ENCODE measurements around the gene PPIA.
"Not testable (repeated sequence)": the region's sequence is repeated elsewhere in the genome, so short reads cannot be mapped to it uniquely, and the experiment has no call there.

PPIA gene

DNA sequence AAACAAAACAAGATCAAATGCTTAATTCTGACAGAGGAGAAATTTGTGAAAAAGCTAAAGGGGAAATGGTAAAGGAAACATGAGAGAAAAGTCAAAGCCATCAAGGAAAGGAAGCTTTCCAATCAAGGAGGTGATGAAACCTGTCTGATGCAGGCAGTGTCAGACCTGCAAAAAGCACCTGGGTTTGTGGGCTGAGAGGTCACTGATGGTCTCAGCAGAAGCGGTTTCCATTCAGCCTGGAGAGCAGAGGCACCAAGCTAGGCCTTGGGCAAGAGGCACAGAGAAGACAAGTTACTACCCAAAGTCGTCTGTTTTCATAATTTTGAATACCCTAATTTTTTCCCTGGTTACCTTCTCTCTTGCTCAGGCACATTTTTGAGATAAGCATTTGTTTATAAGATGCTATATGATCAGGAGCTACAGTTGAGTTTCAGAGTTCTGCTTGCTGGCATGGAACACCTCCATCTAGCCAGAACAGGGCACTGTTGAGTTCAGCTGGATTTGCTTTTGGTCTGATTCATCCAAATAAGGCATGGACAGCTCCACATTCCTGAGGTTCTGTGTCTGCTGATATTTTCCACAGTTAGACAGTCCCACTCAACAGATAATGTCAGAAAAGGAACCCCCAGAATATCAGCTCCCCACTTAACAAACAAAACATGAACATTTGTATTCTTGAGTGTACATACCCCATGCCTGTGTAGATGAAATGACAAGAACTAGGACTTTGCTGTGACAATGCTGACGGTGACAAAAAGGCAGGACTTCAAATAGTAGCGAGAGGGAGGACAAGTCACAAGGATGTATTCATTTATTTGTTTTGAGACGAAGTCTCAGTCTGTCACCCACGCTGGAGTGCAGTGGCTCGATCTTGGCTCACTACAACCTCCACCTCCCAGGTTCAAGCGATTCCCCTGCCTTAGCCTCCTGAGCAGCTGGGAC, 4.9 kb upstream of the PPIA start:
- peak; percentile 69 for DNase-seq

- peak; percentile 27 for DNase-seq
Measured at GRCh38 chr7:44793919-44794318, 2.6 kb upstream of the PPIA start.

GRCh38 chr7:44794331-44794730, 2.1 kb upstream of the PPIA start:
- peak; percentile 45 for DNase-seq

GRCh38 chr7:44796034-44796503, 412 bp upstream of the PPIA start:
- no peak for DNase-seq

DNA sequence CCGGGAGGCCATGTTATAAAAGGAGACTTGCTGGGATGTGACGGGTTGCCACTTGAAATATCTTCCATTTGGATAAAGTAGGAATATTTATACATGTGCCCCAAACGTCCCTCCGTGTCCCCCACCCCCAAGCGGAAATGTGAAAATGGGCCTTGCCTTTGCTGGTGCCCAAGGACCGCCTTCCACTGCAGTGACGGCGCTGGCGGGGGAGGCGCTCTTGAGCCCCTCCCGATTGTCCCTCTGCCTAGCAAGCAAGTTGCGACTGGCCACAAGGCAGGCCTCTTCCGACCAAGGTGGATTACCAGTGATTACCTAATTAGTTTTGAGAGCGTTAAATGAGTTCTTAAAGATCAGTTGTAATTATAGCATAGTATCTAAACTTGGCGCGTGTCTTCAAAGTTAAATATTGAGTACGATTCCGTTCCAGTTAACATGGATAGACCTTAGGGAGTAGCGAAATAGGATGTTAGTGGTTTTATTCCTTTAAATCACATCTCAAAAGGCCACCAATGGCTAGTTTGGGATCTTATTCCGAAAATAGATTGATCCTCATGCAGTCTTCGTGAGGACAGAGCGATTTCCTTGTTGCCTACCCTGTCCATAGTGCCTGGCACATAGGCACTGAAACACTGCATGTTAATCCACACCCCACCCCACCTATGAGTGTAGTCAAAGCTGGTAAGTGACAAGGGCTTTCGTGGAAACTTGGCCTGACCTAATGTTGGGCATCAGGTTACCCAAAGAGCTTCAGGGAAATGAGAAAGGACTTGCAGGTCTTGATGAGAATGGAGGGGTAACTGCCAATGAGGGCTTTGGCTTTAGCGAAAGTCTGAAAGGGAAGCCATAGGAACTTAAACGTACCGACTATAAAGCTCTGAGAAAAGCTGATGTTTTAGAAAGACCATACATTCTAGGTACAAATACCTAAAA, 1.1 kb downstream of the PPIA start:
- peak; percentile 87 for DNase-seq

DNA sequence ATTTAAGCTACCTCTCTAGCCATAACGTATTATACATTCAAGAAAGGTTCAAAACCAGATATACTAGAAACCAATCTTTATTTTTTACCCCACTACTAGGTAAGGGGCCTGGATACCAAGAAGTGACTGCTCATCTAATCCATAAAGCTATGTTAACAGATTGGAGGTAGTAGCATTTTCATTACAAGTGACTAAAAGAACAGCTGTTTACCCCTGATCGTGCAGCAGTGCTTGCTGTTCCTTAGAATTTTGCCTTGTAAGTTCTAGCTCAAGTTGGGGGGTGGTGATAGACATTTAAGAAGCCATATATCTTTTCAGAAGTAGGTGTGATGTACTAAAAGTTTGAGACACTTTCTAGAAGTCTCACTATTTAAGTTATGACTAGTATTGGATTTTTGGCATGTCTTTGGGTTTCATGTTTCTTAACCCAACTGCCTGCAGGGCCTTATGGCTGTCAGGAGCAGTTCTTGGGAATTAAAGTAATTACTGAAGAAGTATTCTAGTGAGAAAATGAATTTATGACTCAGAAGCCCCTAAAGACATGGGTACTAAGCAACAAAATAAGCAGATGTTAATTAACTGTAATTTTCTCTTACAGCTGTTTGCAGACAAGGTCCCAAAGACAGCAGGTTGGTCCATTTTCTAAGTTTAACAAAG, 2.3 kb downstream of the PPIA start:
- DNase-seq = no peak

GRCh38 chr7:44799939-44800338, 3.5 kb downstream of the PPIA start:
- DNase-seq = no peak

- peak; percentile 63 for DNase-seq
Measured at GRCh38 chr7:44801890-44802289, 5.4 kb downstream of the PPIA start.

GRCh38 chr7:44802418-44803025, 6.0 kb downstream of the PPIA start:
- DNase-seq = no peak

GRCh38 chr7:44803828-44804519, 7.5 kb downstream of the PPIA start:
- not testable (repeated sequence) for DNase-seq

DNA sequence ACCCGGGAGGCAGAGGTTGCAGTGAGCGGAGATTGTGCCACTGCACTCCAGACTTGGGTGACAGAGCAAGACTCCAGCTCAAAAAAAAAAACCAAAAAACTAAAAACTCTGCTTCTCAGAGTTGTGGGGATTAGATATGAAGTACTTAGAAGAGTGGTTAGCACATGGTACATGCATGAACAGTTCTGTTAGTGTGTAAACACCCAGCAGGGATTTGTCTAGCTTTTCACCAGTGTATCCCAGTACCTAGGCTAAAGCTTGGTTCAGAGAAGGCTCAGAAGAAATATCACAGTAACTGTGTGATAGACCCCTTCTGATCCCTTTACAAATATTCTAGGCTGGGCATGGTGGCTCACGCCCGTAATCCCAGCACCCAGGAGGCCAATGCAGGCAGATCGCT, 9.5 kb downstream of the PPIA start:
- no peak for DNase-seq

DNA sequence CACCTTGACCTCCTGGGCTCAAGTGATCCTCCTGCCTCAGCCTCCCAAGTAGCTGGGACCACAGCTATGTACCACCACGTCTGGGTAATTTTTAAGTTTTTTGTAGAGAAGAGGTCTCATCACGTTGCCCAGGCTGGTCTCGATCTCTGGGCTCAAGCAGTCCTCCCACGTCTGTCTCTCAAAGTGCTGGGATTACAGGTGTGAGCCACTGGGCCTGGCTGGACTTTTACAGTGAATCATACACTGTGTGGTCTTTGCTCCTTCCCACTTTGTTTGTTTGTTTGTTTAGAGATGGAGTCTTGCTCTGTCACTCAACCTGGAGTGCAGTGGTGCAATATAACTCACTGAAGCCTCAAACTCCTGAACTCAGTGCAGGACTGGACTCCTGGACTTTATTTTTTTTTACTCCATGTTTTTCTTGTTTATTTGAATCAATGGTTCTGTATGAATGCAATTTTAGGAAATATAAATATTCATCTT, 12.5 kb downstream of the PPIA start:
- no peak for DNase-seq

GRCh38 chr7:44811093-44811492, 14.6 kb downstream of the PPIA start:
- no peak for DNase-seq

- no peak for DNase-seq
Measured at GRCh38 chr7:44811571-44811970, 15.1 kb downstream of the PPIA start.

DNA sequence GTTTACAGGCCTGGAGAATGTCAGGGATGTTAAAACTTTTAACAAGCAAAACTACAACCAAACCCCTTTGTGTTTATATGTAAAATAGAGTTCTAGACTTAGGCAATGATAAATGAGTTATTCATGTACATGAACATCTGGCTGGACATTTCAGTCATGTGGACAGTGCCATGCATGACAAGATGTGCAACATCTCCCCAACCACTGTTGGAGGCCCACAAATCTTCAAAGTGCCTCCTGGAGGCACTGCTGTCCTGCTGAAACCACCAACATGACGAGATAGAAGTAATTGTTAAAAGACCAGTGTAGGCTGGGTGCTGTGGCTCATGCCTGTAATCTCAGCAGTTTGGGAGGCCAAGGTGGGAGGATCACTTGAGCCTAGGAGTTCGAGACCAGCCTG, 18.4 kb downstream of the PPIA start:
- DNase-seq = no peak

DNA sequence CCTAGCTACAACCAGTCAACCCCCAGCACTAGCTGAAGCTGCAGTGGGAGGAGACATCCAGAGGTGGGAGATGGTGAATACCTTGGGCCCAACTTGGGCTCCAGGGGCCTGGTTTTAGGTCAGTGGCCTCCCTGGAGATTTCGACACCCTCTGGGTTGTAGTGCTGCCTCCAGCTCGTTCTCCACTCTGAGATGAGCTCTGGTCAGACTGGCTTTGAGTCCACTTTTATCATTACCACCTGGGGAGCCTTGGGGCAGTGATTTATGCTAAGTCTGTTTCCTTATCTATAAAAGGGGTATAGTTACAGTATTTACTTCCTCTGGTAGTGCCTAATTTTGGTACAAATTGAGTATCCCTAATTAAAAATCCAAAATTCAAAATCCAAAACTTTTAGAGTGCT, 22.8 kb downstream of the PPIA start:
- DNase-seq = no peak

GRCh38 chr7:44823255-44823781, 26.8 kb downstream of the PPIA start:
- DNase-seq = no peak

GRCh38 chr7:44824894-44825526, 28.5 kb downstream of the PPIA start:
- no peak for DNase-seq

- no peak for DNase-seq
Measured at GRCh38 chr7:44827567-44827966, 31.1 kb downstream of the PPIA start.

DNA sequence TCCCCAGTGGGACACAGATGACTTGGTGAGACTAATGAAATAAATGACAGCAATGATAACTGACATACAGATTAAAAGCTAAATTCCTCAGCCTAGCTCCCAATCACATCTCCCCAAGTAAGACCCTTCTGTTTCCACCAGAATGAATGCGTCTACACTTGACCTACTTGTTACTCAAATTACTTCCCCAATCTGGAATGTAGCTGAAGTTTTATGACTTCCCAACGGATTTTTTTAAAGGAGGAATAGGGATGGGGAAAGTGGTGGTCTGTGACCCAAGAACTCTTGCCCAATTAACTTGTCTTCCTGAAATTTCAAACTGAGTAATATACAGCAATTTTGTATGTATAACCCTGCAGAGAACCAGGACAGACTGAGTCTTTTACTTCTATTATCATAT, 42.3 kb downstream of the PPIA start:
- DNase-seq = no peak

GRCh38 chr7:44842675-44843074, 46.2 kb downstream of the PPIA start:
- not testable (repeated sequence) for DNase-seq

Data from fibroblast of upper back skin (primary cell).